Left lung (tissue), 10 donors: ENCODE measurements around the gene OPALIN. TPM values are rescaled to one million over a fixed set of nuclear protein-coding genes. Genes with fewer than 3 reads are reported as not detected.
A peak's percentile ranks its signal among the peaks of the same experiment; 100 is the strongest.

Experiments used
- ATAC-seq: fragments of 200-7000 bp; cut with Tn5 transposase; one replicate; pipeline ENCODE4 v1.9.1; 2020; ENCODE audit warnings: moderate library complexity
- DNase-seq, 4 donors: peaks; one replicate each; pipeline ENCODE4 v3.0.0-alpha.2; 2013 to 2020
- H3K27ac ChIP-seq, 2 donors: fragments of 200-600 bp; sonication (generic) in 1 of 2; one replicate each; pipeline versions ENCODE4 v1.5.0 to v1.8.0; 2020 to 2021
- H3K27me3 ChIP-seq, 2 donors: fragments of 200-600 bp; sonication (generic) in 1 of 2; one replicate each; pipeline versions ENCODE4 v1.5.0 to v1.8.0; 2020 to 2021
- H3K36me3 ChIP-seq, 2 donors: fragments of 200-600 bp; sonication (generic) in 1 of 2; one replicate each; pipeline versions ENCODE4 v1.5.0 to v1.8.0; 2020 to 2021
- H3K4me1 ChIP-seq, 2 donors: fragments of 200-600 bp; one replicate each; pipeline ENCODE4 v1.8.0; 2021
- H3K4me3 ChIP-seq, 2 donors: fragments of 200-600 bp; sonication (generic) in 1 of 2; one replicate each; pipeline versions ENCODE4 v1.5.0 to v1.8.0; 2020 to 2021; ENCODE audit warnings: mild to moderate bottlenecking in 1 of 2
- H3K9me3 ChIP-seq, 2 donors: fragments of 200-600 bp; sonication (generic) in 1 of 2; one replicate each; pipeline versions ENCODE4 v1.5.0 to v1.8.0; 2020 to 2021
- intact Hi-C, 2 donors: fragments of 100-400 bp; cut with DNase I; formaldehyde crosslinking; loops; one replicate each; pipeline versions ENCODE4 v1.11.2 to v1.14.2; 2022
- polyA plus RNA-seq, 6 donors: library from polyadenylated mRNA; unstranded; fragments of 120-200 nt; gene quantifications; one replicate each; pipeline ENCODE4 v1.2.1, GENCODE V29; 2013; ENCODE audit not compliant: insufficient read length in 6 of 6
- total RNA-seq, 2 donors: library from RNA; stranded (reverse); fragmentation: NEBNext Ultra II Directional; extraction: Animal tissue kit (Norgen Biotek cat#: 25700); gene quantifications; one replicate each; pipeline ENCODE4 v1.2.1, GENCODE V29; 2021
- TF ChIP-seq, protein P1 (sequence below), 2 donors: fragments of 200-600 bp; sonication (generic) in 1 of 2; IDR thresholded peaks; one replicate each; pipeline versions ENCODE4 v1.5.0 to v1.8.0; 2021; ENCODE audit warnings: antibody characterized with exemption in 2 of 2
- donor health status: DM: no; HTN: yes; CAD: no.
- donor health status: DM: no; HTN: no; CAD: no.

OPALIN gene
- total and polyA plus RNA-seq, 8 donors = not detected

DNA sequence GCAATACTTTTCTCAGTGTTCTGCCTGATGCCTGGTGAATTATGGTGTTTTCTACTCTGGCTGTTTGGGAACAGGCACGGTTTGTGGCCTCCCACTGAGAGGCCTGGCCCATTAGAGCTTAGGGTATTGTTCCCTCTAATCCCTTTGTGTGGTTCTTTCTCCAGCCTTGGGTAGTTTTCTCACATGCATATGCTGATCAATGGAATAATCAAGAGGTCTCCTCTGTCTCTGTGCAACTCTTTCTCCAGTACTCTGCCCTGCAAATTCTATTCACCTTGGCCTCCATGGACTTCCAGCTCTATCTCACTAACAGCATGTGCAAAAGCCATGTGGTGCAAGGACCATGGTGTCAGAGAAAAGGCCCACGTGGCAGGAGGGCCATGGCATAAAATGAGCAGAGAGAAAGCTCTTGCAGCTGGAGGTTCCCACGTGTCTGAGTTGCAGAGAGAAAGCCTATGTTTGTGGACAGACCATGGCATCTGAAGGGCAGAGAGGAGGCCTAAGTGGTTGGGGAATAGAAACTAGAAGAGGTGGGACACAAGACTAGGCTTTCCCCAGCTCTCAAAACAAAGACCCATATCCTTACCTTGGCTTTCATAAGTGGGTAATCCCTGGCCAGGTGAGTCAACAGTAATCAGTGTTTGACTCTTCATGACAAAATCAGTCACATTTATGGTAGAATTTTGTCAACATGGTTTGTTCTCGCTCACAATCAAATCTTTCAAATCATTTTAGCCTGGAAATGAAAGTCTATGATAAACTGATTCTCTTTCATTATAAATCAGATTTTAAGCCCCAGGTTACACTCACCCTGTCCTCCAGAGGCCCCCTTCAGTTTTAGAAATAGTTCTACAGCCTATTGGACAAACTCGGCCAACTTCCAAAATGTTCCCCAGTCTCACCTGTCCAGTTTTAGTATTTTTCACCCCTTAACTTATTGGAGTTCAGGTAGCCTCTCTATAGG, 17.3 kb downstream of the OPALIN start:
- DNase-seq (no peak), ATAC-seq (no peak)
- no peak overlapping the region for H3K4me3 ChIP-seq
- intact Hi-C loops = no loop called here
- H3K27ac ChIP-seq = no peak overlapping the region
- H3K9me3 ChIP-seq = peaks cover 2 to 9% of the 10 kb centered on the region in 2 donors
- no peaks in the 10 kb centered on the region for H3K27me3 ChIP-seq
- TF ChIP-seq, protein P1, sequence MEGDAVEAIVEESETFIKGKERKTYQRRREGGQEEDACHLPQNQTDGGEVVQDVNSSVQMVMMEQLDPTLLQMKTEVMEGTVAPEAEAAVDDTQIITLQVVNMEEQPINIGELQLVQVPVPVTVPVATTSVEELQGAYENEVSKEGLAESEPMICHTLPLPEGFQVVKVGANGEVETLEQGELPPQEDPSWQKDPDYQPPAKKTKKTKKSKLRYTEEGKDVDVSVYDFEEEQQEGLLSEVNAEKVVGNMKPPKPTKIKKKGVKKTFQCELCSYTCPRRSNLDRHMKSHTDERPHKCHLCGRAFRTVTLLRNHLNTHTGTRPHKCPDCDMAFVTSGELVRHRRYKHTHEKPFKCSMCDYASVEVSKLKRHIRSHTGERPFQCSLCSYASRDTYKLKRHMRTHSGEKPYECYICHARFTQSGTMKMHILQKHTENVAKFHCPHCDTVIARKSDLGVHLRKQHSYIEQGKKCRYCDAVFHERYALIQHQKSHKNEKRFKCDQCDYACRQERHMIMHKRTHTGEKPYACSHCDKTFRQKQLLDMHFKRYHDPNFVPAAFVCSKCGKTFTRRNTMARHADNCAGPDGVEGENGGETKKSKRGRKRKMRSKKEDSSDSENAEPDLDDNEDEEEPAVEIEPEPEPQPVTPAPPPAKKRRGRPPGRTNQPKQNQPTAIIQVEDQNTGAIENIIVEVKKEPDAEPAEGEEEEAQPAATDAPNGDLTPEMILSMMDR (IDR thresholded peaks at IDR 0.05) = no peak
- H3K36me3 ChIP-seq = no peaks in the 10 kb centered on the region
- H3K4me1 ChIP-seq = no peaks in the 10 kb centered on the region

GRCh38 chr10:96339956-96340904, 18.6 kb downstream of the OPALIN start:
- H3K27ac ChIP-seq = no peak overlapping the region
- H3K4me1 ChIP-seq = no peaks in the 10 kb centered on the region
- no peak overlapping the region for H3K4me3 ChIP-seq
- no peaks in the 10 kb centered on the region for H3K9me3 ChIP-seq
- intact Hi-C loops = no loop called here
- H3K27me3 ChIP-seq = no peaks in the 10 kb centered on the region
- H3K36me3 ChIP-seq = no peaks in the 10 kb centered on the region
- ATAC-seq (peak; percentile 86), DNase-seq (peak in 3 of 4 donors; percentile 29 to 72 (median 52))
- TF ChIP-seq, protein P1 (IDR thresholded peaks at IDR 0.05) = peak; percentile 54 to 55

DNA sequence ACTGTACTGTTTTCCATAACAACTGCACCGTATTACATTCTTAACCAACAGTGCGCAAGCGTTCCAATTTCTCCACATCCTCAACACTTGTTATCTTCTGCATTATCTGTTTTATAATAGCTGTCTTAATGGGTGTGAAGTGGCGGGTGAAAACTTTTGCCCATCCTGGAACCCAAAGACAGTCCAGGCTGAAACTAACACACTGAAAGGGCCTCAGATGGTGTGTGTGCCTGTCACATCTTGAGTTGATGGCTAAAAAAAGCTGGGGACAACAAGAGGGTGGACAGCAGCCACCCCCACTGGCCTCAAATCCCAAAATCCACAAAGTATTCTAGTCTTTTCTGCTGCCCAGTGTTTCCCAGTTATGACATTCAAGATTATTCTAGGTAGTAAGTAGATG, 19.4 kb downstream of the OPALIN start:
- Histone ChIP-seq H3K9me3 (no peaks in the 10 kb centered on the region), H3K27me3 (no peaks in the 10 kb centered on the region), H3K36me3 (no peaks in the 10 kb centered on the region), H3K4me1 (no peaks in the 10 kb centered on the region), H3K27ac (no peak overlapping the region), H3K4me3 (no peak overlapping the region)
- intact Hi-C loops = no loop called here
- DNase-seq (no peak), ATAC-seq (no peak)
- TF ChIP-seq, protein P1 (IDR thresholded peaks at IDR 0.05) = no peak

DNA sequence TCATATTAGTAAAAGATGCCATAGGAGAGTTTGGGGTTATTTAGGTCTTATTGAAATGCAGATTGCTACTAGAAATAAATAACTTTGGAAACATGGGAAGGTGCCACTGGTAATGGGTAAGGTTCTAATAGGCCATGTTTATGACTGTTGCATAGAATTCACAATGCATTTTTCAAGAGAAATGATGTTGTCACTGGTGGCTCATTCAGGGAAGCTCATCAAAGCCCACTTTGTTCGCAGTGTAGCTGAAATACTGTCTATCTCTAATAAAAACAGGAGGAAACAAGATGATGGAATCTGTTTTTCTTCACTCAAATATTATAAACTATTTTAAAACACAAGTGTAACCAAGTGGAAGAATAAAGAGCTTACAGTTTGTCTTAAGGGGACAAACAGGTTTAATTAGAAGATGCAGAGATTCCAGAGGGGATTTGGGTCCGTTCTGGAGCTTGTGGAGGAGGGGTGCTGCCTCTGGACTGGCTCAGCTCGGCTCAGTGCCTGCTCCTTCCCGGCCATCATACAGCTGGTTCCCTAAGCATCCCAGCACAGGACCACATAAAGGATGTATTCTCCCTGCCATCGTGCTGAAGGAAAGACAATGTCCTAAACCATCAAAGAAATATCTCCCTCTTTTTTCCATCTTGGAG, 20.4 kb downstream of the OPALIN start:
- intact Hi-C loops = no loop called here
- Histone ChIP-seq H3K27me3 (no peaks in the 10 kb centered on the region), H3K27ac (no peak overlapping the region), H3K4me1 (no peaks in the 10 kb centered on the region), H3K4me3 (no peak overlapping the region), H3K36me3 (no peaks in the 10 kb centered on the region), H3K9me3 (no peaks in the 10 kb centered on the region)
- TF ChIP-seq, protein P1 (IDR thresholded peaks at IDR 0.05) = no peak
- DNase-seq = no peak
- ATAC-seq = no peak
